H9 (cell line): ENCODE results near the gene DIP2C. TPM values are rescaled to one million over a fixed set of nuclear protein-coding genes. Genes with fewer than 3 reads are reported as not detected.
A peak's percentile ranks its signal among the peaks of the same experiment; 100 is the strongest.

ENCODE experiments used
- DNase-seq: peaks from one replicate; pipeline ENCODE4 v3.0.0-alpha.2; 2017
- H2AFZ ChIP-seq: one replicate; pipeline ENCODE4 v1.6.1; 2013; ENCODE audit warnings: mild to moderate bottlenecking, low read length, control low read depth, moderate library complexity
- H2AK5ac ChIP-seq: 2 replicates; pipeline ENCODE4 v1.6.1; 2013; ENCODE audit warnings: low read length, control low read depth, mixed read lengths; ENCODE audit not compliant: insufficient read length
- H2BK120ac ChIP-seq: one replicate; pipeline ENCODE4 v1.6.1; 2013; ENCODE audit warnings: low read depth, mild to moderate bottlenecking, low read length, control low read depth, inconsistent platforms; ENCODE audit not compliant: poor library complexity, severe bottlenecking
- H2BK12ac ChIP-seq: 2 replicates; pipeline ENCODE4 v1.6.1; 2013; ENCODE audit warnings: low read length, control low read depth, mixed read lengths, low read depth; ENCODE audit not compliant: insufficient read length
- H2BK15ac ChIP-seq: 2 replicates; pipeline ENCODE4 v1.6.1; 2013; ENCODE audit warnings: low read depth, low read length, control low read depth
- H2BK20ac ChIP-seq: one replicate; pipeline ENCODE4 v1.6.1; 2013; ENCODE audit warnings: low read depth, mild to moderate bottlenecking, low read length, control low read depth, inconsistent platforms; ENCODE audit not compliant: poor library complexity, severe bottlenecking
- H2BK5ac ChIP-seq: 2 replicates; pipeline ENCODE4 v1.6.1; 2013; ENCODE audit warnings: low read length, control low read depth, mixed read lengths; ENCODE audit not compliant: insufficient read length
- H3K14ac ChIP-seq: 2 replicates; pipeline ENCODE4 v1.6.1; 2013; ENCODE audit warnings: low read length, control low read depth; ENCODE audit not compliant: insufficient read depth
- H3K18ac ChIP-seq: 2 replicates; pipeline ENCODE4 v1.6.1; 2013; ENCODE audit warnings: low read depth, mild to moderate bottlenecking, mixed read lengths, low read length, control low read depth; ENCODE audit not compliant: insufficient read length
- H3K23ac ChIP-seq: 2 replicates; pipeline ENCODE4 v1.6.1; 2013; ENCODE audit warnings: low read length, control low read depth, mixed read lengths, low read depth; ENCODE audit not compliant: insufficient read length
- H3K23me2 ChIP-seq: 2 replicates; pipeline ENCODE4 v1.6.1; 2013; ENCODE audit warnings: low read depth, mild to moderate bottlenecking, mixed read lengths, low read length, control low read depth; ENCODE audit not compliant: insufficient read length, poor library complexity, severe bottlenecking
- H3K27ac ChIP-seq: 2 replicates; pipeline ENCODE4 v1.5.1; 2013; ENCODE audit warnings: low read length, control low read depth, mixed read lengths, low read depth; ENCODE audit not compliant: insufficient read length
- H3K27me3 ChIP-seq: 2 replicates; pipeline ENCODE4 v1.6.1; 2013; ENCODE audit warnings: low read length, control low read depth, inconsistent platforms; ENCODE audit not compliant: insufficient read depth
- H3K4ac ChIP-seq: 2 replicates; pipeline ENCODE4 v1.6.1; 2013; ENCODE audit warnings: low read depth, mild to moderate bottlenecking, control low read depth, inconsistent platforms, low read length, moderate library complexity
- H3K4me1 ChIP-seq: 2 replicates; pipeline ENCODE4 v1.6.1; 2013; ENCODE audit warnings: low read length, control low read depth, inconsistent platforms; ENCODE audit not compliant: insufficient read depth
- H3K4me2 ChIP-seq: 2 replicates; pipeline ENCODE4 v1.6.1; 2013; ENCODE audit warnings: low read length, control low read depth, mixed read lengths; ENCODE audit not compliant: insufficient read length, insufficient read depth
- H3K56ac ChIP-seq: 2 replicates; pipeline ENCODE4 v1.6.1; 2013; ENCODE audit warnings: low read depth, mild to moderate bottlenecking, mixed read lengths, low read length, control low read depth; ENCODE audit not compliant: insufficient read length
- H3K79me1 ChIP-seq: 2 replicates; pipeline ENCODE4 v1.6.1; 2013; ENCODE audit warnings: low read depth, mild to moderate bottlenecking, moderate library complexity, low read length, control low read depth, inconsistent platforms; ENCODE audit not compliant: insufficient read depth, poor library complexity, severe bottlenecking
- H3K79me2 ChIP-seq: 2 replicates; pipeline ENCODE4 v1.6.1; 2013; ENCODE audit warnings: low read length, control low read depth, inconsistent platforms; ENCODE audit not compliant: insufficient read depth
- H3K9ac ChIP-seq: 2 replicates; pipeline ENCODE4 v1.6.1; 2013; ENCODE audit warnings: low read length, control low read depth, mixed read lengths; ENCODE audit not compliant: insufficient read length; ENCODE audit errors: extremely low read depth
- H3K9me3 ChIP-seq: one replicate; pipeline ENCODE4 v1.6.1; 2013; ENCODE audit warnings: low read depth, low read length, inconsistent platforms; ENCODE audit not compliant: control insufficient read depth
- H3T11ph ChIP-seq: one replicate; pipeline ENCODE4 v1.6.1; 2013; ENCODE audit warnings: mild to moderate bottlenecking, low read length, control low read depth, inconsistent platforms
- H4K20me1 ChIP-seq: one replicate; pipeline ENCODE4 v1.6.1; 2013; ENCODE audit not compliant: control insufficient read depth, insufficient read length, insufficient read depth
- H4K5ac ChIP-seq: 2 replicates; pipeline ENCODE4 v1.6.1; 2013; ENCODE audit warnings: low read depth, mild to moderate bottlenecking, mixed read lengths, low read length, control low read depth; ENCODE audit not compliant: insufficient read length
- H4K8ac ChIP-seq: replicated peaks from 2 replicates; pipeline ENCODE4 v1.6.1; 2013; ENCODE audit warnings: low read length, control low read depth, mixed read lengths, low read depth; ENCODE audit not compliant: insufficient read length
- H4K91ac ChIP-seq: 2 replicates; pipeline ENCODE4 v1.6.1; 2013; ENCODE audit warnings: low read depth, mild to moderate bottlenecking, moderate library complexity, mixed read lengths, low read length, control low read depth; ENCODE audit not compliant: insufficient read length
- H3K27ac Mint-ChIP-seq, 3 experiments: 2 replicates in 2 of 3; 3 replicates in 1 of 3; pipeline ENCODE4 v1.8.0; 2020 to 2021; ENCODE audit warnings: mixed read lengths in 3 of 3, mild to moderate bottlenecking in 1 of 3, moderate library complexity in 1 of 3
- H3K27me3 Mint-ChIP-seq: 2 replicates; pipeline ENCODE4 v1.8.0; 2021; ENCODE audit warnings: low read depth, mild to moderate bottlenecking, moderate library complexity, mixed read lengths
- H3K36me3 Mint-ChIP-seq, 3 experiments: 2 replicates in 2 of 3; 3 replicates in 1 of 3; pipeline ENCODE4 v1.8.0; 2020 to 2021; ENCODE audit warnings: low read depth in 3 of 3, mixed read lengths in 3 of 3; ENCODE audit not compliant: insufficient read depth in 1 of 3
- H3K4me1 Mint-ChIP-seq, 2 experiments: 2 replicates each; pipeline ENCODE4 v1.8.0; 2020; ENCODE audit warnings: mixed read lengths in 2 of 2
- H3K4me3 Mint-ChIP-seq, 2 experiments: 2 replicates in 1 of 2; 3 replicates in 1 of 2; pipeline ENCODE4 v1.8.0; 2020 to 2021; ENCODE audit warnings: mild to moderate bottlenecking in 2 of 2, mixed read lengths in 2 of 2, moderate library complexity in 1 of 2
- H3K9me3 Mint-ChIP-seq, 2 experiments: 2 replicates in 1 of 2; 3 replicates in 1 of 2; pipeline ENCODE4 v1.8.0; 2020; ENCODE audit warnings: mild to moderate bottlenecking in 2 of 2, mixed read lengths in 2 of 2, moderate library complexity in 1 of 2
- WGBS: extraction: QIAGEN DNeasy Blood & Tissue Kit; methylation state at CpG from one replicate; pipeline ENCODE4 v1.1.7; 2013; ENCODE audit warnings: missing lambda C conversion rate, low lambda C conversion rate, mixed read lengths; ENCODE audit not compliant: insufficient read length; ENCODE audit errors: extremely low coverage; 5-methylcytosine and 5-hydroxymethylcytosine counted together
- total RNA-seq: library from RNA; stranded (reverse); gene quantifications from 2 replicates; pipeline ENCODE4 v1.2.1, GENCODE V29; 2021
- TF ChIP-seq, protein P1 (sequence below): fragments of 200-600 bp; sonication (generic); conservative IDR thresholded peaks from 3 replicates; pipeline ENCODE4 v1.8.0; 2021; ENCODE audit warnings: antibody characterized with exemption, mild to moderate bottlenecking

DIP2C gene
- total RNA-seq, 1 experiment from 2014 or later = 7.9 TPM

DNA sequence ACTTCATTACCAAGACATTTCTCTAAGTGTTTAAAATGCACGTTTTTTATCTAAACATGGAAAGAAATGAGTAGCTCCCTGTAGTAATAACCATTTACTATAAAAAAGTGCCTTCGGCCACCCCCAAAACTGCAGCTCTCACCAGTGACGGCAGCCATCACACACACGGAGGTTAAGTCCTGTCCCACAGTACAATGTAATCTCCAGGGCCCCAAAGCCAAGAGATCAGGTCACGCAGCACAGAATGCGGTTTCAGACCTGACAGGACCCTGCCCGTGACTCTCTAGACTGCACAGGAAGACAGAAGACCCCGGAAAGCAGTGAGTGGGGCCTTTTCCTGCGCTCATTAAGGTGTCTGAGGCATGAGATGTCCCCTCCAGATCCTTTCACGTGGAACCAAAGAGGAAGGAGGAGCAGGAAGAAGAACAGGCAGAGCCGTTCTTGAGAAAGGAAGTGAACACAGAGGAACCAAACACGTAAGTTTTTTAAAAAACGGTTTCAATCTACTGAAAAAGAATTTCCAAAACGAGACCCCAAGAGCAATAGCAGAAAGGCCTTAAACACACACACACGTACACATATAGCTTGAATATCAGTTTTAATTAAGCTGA lies 428.5 kb downstream of the DIP2C start:
- H3K23me2 ChIP-seq = no peaks in the 10 kb centered on the region
- H3K4me2 ChIP-seq = no peak overlapping the region
- H3K14ac ChIP-seq = no peak overlapping the region
- H3K4ac ChIP-seq = no peak overlapping the region
- H3K27ac Mint-ChIP-seq = peak overlapping the region in 1 of 3 experiments; percentile 14; a peak in 3 of 7 replicates
- WGBS = no CpG with 5 or more reads among the region's 15 CpGs
- H3K27ac ChIP-seq = no peak overlapping the region
- TF ChIP-seq, protein P1, sequence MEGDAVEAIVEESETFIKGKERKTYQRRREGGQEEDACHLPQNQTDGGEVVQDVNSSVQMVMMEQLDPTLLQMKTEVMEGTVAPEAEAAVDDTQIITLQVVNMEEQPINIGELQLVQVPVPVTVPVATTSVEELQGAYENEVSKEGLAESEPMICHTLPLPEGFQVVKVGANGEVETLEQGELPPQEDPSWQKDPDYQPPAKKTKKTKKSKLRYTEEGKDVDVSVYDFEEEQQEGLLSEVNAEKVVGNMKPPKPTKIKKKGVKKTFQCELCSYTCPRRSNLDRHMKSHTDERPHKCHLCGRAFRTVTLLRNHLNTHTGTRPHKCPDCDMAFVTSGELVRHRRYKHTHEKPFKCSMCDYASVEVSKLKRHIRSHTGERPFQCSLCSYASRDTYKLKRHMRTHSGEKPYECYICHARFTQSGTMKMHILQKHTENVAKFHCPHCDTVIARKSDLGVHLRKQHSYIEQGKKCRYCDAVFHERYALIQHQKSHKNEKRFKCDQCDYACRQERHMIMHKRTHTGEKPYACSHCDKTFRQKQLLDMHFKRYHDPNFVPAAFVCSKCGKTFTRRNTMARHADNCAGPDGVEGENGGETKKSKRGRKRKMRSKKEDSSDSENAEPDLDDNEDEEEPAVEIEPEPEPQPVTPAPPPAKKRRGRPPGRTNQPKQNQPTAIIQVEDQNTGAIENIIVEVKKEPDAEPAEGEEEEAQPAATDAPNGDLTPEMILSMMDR = no peak
- no peak for DNase-seq
- no peaks in the 10 kb centered on the region for H3K9me3 Mint-ChIP-seq
- no peak overlapping the region for H2BK20ac ChIP-seq
- no peak overlapping the region for H3K23ac ChIP-seq
- no peaks in the 10 kb centered on the region for H3K36me3 Mint-ChIP-seq
- H2BK5ac ChIP-seq = no peak overlapping the region
- no peak overlapping the region for H2BK120ac ChIP-seq
- no peaks in the 10 kb centered on the region for H4K20me1 ChIP-seq
- no peak overlapping the region for H4K8ac ChIP-seq
- no peak overlapping the region for H3T11ph ChIP-seq
- no peaks in the 10 kb centered on the region for H3K27me3 ChIP-seq
- H3K79me2 ChIP-seq = no peaks in the 10 kb centered on the region
- no peak overlapping the region for H3K4me3 Mint-ChIP-seq
- H3K27me3 Mint-ChIP-seq = no peaks in the 10 kb centered on the region
- H3K9me3 ChIP-seq = no peaks in the 10 kb centered on the region
- no peak overlapping the region for H3K9ac ChIP-seq
- H3K79me1 ChIP-seq = no peaks in the 10 kb centered on the region
- no peak overlapping the region for H3K56ac ChIP-seq
- H2AFZ ChIP-seq = no peak overlapping the region
- H3K4me1 Mint-ChIP-seq = peaks cover 0 to 3% of the 10 kb centered on the region in 2 experiments; a peak in 1 of 4 replicates
- no peak overlapping the region for H2BK12ac ChIP-seq
- no peak overlapping the region for H2BK15ac ChIP-seq
- H4K91ac ChIP-seq = no peak overlapping the region
- no peak overlapping the region for H2AK5ac ChIP-seq
- no peaks in the 10 kb centered on the region for H3K4me1 ChIP-seq
- no peak overlapping the region for H3K18ac ChIP-seq
- no peak overlapping the region for H4K5ac ChIP-seq
